Measurements from ENCODE around the gene TYW5.

The TYW5 gene, protein sequence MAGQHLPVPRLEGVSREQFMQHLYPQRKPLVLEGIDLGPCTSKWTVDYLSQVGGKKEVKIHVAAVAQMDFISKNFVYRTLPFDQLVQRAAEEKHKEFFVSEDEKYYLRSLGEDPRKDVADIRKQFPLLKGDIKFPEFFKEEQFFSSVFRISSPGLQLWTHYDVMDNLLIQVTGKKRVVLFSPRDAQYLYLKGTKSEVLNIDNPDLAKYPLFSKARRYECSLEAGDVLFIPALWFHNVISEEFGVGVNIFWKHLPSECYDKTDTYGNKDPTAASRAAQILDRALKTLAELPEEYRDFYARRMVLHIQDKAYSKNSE

DNA sequence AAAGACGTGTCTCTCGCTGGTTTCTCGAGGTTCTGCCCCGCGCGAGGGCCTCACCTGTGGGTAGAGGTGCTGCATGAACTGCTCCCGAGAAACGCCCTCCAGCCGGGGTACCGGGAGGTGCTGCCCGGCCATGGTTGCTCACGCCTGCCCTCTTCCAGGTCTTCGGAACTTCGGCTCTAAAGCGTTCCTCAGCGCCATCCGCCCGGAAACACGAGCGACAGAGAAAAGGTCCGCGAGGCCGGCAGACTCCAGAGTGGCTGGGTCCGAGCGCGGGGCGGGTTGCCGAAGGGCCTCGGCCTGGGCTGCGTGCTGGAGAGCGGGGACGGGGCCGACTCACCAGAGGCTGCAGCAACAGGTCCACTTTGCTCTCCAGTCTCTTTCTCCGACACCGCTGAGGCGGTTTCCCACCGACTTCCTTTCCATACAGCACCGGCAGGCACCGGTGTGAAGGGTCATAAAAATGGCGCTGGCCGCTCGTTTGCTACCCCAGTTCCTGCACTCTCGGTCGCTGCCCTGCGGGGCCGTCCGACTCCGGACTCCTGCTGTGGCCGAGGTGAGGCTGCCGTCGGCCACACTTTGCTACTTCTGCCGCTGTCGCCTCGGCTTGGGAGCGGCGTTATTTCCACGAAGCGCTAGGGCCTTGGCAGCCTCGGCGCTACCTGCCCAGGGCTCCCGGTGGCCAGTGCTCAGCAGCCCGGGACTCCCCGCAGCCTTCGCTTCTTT lies at the start of gene TYW5, which contains the start of gene MAIP1:
Gene TYW5 (minus strand): TSS at position 153 of the 723 bp plus-strand sequence. CDS start 21 bp downstream, at position 132.
Gene MAIP1 (plus strand): TSS at position 244 of the 723 bp plus-strand sequence. CDS start 217 bp downstream, at position 461.
- Histone ChIP-seq H3K4me1 (ENCODE audit: insufficient read depth, low read length) (peaks cover 3% of the 10 kb centered on the region; the same call in 1 of the 2 replicates), H3K36me3 (ENCODE audit: insufficient read depth, low read length) (no peaks in the 10 kb centered on the region; the same call in 1 of the 2 replicates), H3K9me3 (ENCODE audit: control insufficient read depth, insufficient read depth, low read length) (no peaks in the 10 kb centered on the region), H3K9ac (ENCODE audit: low read depth, low read length) (peak within 1 kb of the TSS; percentile 88)

DNA sequence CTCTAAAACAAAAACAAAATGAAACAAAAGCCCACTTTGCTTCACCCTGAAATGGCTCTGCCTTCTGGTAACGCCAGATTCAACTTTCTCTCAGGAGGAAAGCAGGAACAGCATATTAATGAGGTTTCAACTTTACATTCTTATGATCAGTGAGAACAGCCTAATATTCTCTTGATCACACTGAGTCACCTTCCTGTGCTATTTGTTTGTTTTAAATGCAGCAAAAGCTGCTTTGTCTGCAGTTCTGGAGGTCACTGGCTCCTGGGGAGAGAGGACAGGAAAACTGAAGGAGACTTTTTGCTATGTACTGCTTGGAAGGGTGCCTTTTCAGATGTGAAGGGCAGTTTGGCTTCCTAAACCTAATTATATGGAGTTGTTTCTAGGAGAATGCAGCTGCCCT lies 48.2 kb upstream of the TYW5 start:
- Histone ChIP-seq H3K9me3 (ENCODE audit: control insufficient read depth, insufficient read depth, low read length) (no peaks in the 10 kb centered on the region), H3K36me3 (ENCODE audit: insufficient read depth, low read length) (no peaks in the 10 kb centered on the region), H3K4me1 (ENCODE audit: insufficient read depth, low read length) (peaks cover 24% of the 10 kb centered on the region), H3K9ac (ENCODE audit: low read depth, low read length) (no peak overlapping the region)

DNA sequence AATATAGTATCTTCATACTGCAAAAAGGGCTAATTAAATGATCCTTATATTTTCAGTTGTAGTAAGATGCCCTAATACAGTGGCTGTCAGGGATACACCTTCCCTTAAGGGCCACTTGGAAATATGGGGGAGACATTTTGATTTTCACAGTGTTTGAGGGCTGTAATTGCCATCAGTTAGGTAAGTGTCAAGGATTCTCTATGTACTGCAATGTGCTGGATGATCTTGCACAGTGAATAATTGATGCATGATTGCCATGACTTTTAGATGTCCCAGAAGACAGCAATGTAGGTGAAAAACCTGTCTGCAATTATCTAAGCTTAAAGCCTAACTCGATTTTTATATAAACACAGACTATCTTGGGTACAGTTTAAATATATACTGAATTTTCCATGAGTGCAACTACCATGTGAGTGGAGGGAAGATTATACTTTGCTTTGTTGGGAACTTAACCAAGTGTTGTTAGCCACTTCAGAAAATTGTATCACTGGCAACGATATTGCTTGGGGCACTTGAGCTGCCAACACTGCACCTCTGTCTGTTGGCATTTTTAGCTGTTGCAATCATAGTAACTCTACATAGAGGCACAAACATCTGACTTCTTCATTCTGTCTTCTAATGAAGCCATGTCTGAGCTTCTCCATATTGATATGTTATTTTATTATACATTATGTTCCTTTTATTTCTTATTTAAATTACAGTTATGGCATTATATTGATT lies 45.3 kb upstream of the TYW5 start:
- H3K4me1 ChIP-seq (ENCODE audit: insufficient read depth, low read length), result peaks cover 24% of the 10 kb centered on the region
- H3K9me3 ChIP-seq (ENCODE audit: control insufficient read depth, insufficient read depth, low read length), result no peaks in the 10 kb centered on the region
- H3K36me3 ChIP-seq (ENCODE audit: insufficient read depth, low read length), result no peaks in the 10 kb centered on the region
- H3K9ac ChIP-seq (ENCODE audit: low read depth, low read length), result no peak overlapping the region

DNA sequence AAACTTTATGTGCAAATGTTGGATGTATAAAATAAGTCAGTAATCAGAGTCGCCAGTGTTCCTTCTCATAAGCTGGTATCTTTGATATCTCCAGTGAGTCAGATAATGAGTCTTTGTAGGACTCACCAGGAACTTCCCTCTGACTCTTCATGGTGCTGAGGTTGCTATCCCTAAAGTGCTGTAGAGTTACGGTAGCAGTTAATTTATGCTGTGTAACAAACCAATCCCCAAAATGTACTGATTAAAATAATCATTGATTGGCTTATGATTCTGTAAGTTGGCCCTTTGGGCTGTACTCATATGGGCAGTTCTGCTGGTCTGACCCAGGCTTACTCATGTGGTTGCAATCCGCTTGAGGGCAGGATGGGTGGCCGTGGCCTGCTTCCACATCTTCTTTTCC lies 43.9 kb upstream of the TYW5 start:
- peaks cover 15% of the 10 kb centered on the region; the same call in 1 of the 2 replicates for H3K4me1 ChIP-seq (ENCODE audit: insufficient read depth, low read length)
- H3K36me3 ChIP-seq (ENCODE audit: insufficient read depth, low read length), result no peaks in the 10 kb centered on the region
- H3K9ac ChIP-seq (ENCODE audit: low read depth, low read length), result no peak overlapping the region

DNA sequence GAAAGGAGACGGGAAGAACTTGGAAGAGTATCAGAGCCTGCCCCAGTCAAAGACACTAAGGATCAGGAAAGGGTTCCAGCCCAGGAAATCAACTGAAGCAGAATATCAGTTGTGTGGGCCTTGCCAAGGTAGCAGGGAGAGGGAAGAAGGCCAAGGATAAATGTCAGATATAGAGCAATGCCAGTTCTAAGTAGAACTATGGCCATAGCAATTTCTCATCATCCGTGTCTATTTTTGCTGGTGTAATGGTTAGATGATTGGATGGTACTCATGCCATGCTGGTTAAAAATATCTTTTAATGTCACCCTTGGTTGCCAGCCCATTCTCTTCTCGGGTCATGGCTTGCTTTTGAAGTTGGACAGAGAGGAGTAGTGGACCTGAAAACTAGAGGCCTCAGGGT lies 42.0 kb upstream of the TYW5 start:
- Histone ChIP-seq H3K36me3 (ENCODE audit: insufficient read depth, low read length) (no peaks in the 10 kb centered on the region), H3K9me3 (ENCODE audit: control insufficient read depth, insufficient read depth, low read length) (no peaks in the 10 kb centered on the region), H3K4me1 (ENCODE audit: insufficient read depth, low read length) (no peaks in the 10 kb centered on the region), H3K9ac (ENCODE audit: low read depth, low read length) (no peak overlapping the region)

More for the DNA sequence above, 43.9 kb upstream of the TYW5 start:
- H3K9me3 ChIP-seq (ENCODE audit: control insufficient read depth, insufficient read depth, low read length), result no peaks in the 10 kb centered on the region

DNA sequence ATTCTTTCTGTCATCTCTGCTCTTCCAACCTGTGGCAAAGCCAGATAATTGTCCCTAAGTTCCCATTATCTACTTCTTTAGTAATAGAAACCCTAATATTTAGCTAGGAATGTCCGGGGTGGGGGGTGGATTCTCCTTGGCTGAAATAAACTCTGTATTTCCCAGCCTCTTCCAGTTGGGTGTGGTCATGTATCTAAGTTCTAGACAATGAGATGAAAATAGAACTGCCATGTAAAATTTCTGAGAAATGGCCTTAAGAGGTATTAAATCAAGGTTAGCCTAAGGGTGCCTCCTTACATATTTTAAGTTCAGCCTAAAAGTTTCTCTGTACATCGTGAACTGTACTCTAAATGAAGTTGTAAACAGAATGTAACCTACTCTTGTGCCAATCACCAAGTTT lies 39.6 kb upstream of the TYW5 start:
- no peaks in the 10 kb centered on the region for H3K9me3 ChIP-seq (ENCODE audit: control insufficient read depth, insufficient read depth, low read length)
- no peak overlapping the region for H3K9ac ChIP-seq (ENCODE audit: low read depth, low read length)
- H3K36me3 ChIP-seq (ENCODE audit: insufficient read depth, low read length), result no peaks in the 10 kb centered on the region
- no peaks in the 10 kb centered on the region for H3K4me1 ChIP-seq (ENCODE audit: insufficient read depth, low read length)

DNA sequence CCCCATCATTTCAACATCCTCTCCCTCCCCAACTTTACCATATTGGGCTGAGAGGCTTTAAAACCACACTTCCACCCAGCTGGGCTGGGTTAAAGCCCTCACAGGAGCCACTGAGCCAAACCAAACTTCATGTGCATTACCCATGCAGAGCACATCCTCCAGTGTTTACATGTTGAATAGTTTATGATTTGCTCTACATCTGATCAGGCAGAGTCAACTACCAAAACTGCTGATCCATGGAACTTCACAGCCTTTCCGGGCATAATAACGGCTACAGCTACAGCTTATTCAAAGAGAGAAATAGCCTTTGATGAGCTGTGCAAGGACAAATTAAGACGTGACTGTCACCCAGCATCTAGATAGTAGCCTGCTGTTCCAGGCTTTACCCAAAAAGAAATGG lies 39.1 kb upstream of the TYW5 start:
- Histone ChIP-seq H3K36me3 (ENCODE audit: insufficient read depth, low read length) (no peaks in the 10 kb centered on the region), H3K9ac (ENCODE audit: low read depth, low read length) (no peak overlapping the region), H3K9me3 (ENCODE audit: control insufficient read depth, insufficient read depth, low read length) (no peaks in the 10 kb centered on the region), H3K4me1 (ENCODE audit: insufficient read depth, low read length) (no peaks in the 10 kb centered on the region)

DNA sequence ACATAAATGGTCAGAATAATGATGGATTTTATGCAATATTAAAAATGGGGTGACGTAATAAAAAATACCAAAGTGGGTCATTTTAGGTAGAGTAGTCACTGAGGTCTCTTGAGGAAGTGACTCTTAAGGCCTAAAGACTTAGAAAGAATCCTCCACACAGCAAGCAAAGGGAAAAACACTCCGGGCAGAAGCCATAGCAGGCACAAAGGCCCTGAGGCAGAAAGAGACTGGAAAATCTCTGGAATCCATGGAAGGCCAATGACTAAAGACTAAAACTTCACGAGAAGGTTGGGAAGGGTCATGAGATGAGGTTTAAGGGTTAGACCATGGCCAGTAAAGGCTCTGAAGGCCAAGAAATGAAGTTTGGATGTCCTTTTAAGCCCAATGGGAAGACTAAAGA lies 37.0 kb upstream of the TYW5 start:
- no peaks in the 10 kb centered on the region for H3K9me3 ChIP-seq (ENCODE audit: control insufficient read depth, insufficient read depth, low read length)
- no peak overlapping the region for H3K9ac ChIP-seq (ENCODE audit: low read depth, low read length)
- no peaks in the 10 kb centered on the region for H3K36me3 ChIP-seq (ENCODE audit: insufficient read depth, low read length)
- H3K4me1 ChIP-seq (ENCODE audit: insufficient read depth, low read length), result peaks cover 13% of the 10 kb centered on the region

DNA sequence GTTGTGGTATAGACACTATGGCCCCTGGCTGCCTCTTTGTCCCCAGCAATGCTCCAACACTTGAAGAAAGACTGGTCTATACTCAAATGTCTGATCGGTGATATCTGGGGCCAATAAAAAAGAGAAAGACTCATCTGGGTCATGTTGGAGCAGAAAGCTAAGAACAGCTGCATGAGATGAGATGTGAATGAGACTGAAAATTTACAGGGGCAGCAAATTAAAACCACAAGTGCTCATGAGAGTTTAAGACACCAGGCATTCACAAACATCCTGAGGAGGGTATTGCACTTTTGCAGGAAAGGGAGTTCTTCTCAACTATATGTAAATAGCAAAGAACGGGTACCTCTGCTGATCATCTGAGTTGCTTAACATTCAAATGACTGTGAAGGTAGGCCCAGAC lies 36.4 kb upstream of the TYW5 start:
- no peak overlapping the region for H3K9ac ChIP-seq (ENCODE audit: low read depth, low read length)
- H3K4me1 ChIP-seq (ENCODE audit: insufficient read depth, low read length), result peaks cover 14% of the 10 kb centered on the region
- no peaks in the 10 kb centered on the region for H3K36me3 ChIP-seq (ENCODE audit: insufficient read depth, low read length)
- no peaks in the 10 kb centered on the region for H3K9me3 ChIP-seq (ENCODE audit: control insufficient read depth, insufficient read depth, low read length)

DNA sequence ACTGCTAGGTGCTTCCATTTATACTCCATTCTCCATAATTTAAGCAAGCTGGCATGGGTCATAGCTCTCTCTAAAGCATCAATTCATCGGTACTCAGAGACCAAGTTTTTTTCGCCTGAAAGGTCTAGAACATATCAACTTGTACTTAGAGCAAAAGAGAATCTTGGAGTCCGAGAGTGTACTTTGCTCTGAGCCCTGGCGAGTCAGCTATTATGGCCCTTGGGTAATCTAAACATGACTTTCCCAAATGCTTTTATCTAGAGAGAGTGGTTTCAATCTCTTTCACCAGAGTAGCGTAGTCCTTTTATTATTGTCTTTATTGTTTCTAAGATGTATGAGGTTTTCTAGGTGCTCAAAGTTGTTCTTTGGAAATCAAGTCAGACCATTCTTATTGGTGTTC lies 34.5 kb upstream of the TYW5 start:
- Histone ChIP-seq H3K4me1 (ENCODE audit: insufficient read depth, low read length) (peaks cover 14% of the 10 kb centered on the region), H3K9ac (ENCODE audit: low read depth, low read length) (no peak overlapping the region), H3K9me3 (ENCODE audit: control insufficient read depth, insufficient read depth, low read length) (no peaks in the 10 kb centered on the region), H3K36me3 (ENCODE audit: insufficient read depth, low read length) (no peaks in the 10 kb centered on the region)

DNA sequence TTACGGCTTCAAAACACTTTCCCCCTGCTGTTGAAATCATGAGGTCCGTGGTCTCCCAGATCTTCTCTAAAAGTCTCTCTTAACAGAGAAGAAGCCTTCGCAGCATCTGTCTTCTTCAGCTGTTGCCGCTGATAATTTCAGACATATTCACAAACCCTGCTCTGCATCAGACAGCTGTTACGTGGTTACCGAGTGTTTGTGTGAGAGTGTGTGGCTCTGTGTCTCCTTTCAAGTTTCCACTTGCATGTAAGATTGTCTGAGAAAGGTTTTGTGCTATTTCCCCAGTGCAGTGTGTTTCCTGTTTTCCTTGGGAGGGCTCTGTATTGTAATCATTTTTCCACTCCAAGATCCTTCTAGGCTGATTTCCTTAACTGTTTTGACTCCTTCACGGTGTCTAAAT lies 32.9 kb upstream of the TYW5 start:
- H3K36me3 ChIP-seq (ENCODE audit: insufficient read depth, low read length), result no peaks in the 10 kb centered on the region
- peaks cover 28% of the 10 kb centered on the region for H3K4me1 ChIP-seq (ENCODE audit: insufficient read depth, low read length)
- H3K9me3 ChIP-seq (ENCODE audit: control insufficient read depth, insufficient read depth, low read length), result no peaks in the 10 kb centered on the region
- H3K9ac ChIP-seq (ENCODE audit: low read depth, low read length), result no peak overlapping the region

DNA sequence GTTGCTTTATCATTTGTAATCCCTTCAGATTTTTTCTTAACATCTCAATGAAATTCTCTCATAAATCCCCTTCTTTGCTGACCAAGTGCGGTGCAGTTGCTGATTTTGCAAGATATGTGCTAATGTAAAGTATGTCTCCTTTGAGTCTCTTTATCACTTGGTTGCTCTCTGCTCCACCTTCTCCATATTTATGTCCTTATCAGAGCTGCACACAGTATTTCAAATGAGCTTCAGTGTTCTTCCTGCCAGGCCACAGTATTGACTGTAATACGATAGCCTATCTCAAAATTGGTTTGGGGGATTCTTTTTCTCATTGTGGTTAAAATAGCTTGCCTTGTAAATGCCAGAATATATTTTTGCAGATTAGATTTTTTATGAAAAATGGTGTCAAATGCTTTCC lies 32.3 kb upstream of the TYW5 start:
- no peaks in the 10 kb centered on the region for H3K36me3 ChIP-seq (ENCODE audit: insufficient read depth, low read length)
- no peaks in the 10 kb centered on the region for H3K9me3 ChIP-seq (ENCODE audit: control insufficient read depth, insufficient read depth, low read length)
- H3K9ac ChIP-seq (ENCODE audit: low read depth, low read length), result no peak overlapping the region
- H3K4me1 ChIP-seq (ENCODE audit: insufficient read depth, low read length), result peaks cover 33% of the 10 kb centered on the region

DNA sequence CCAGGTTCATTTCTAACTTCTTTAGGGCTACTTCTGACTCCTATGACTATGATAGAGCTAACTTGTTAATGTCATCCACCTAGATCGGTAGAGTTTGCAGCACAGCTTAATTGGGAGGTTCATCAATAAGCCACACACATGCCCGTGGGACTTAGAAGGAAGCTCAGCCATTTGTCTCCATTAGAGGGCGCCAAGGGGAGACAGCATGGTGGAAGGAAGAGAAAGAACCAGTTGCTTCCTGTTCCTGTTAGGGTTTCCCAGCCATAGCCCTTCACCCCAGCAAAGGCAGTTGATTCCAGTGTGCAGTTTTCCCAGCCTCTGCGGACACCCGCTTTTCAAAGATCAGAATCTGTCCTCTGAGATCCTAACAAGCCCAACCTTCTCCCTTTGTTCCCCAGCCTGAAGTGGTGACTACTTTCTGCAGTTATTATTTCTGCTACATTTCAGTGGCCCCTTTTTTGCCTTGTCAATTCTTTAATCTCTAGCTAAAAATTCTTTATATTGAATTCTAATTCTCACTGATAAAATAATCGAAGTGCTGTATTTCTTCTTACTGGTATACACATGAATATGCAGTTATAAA lies 30.4 kb upstream of the TYW5 start:
- Histone ChIP-seq H3K36me3 (ENCODE audit: insufficient read depth, low read length) (no peaks in the 10 kb centered on the region), H3K9me3 (ENCODE audit: control insufficient read depth, insufficient read depth, low read length) (no peaks in the 10 kb centered on the region), H3K9ac (ENCODE audit: low read depth, low read length) (no peak overlapping the region), H3K4me1 (ENCODE audit: insufficient read depth, low read length) (peaks cover 36% of the 10 kb centered on the region)

DNA sequence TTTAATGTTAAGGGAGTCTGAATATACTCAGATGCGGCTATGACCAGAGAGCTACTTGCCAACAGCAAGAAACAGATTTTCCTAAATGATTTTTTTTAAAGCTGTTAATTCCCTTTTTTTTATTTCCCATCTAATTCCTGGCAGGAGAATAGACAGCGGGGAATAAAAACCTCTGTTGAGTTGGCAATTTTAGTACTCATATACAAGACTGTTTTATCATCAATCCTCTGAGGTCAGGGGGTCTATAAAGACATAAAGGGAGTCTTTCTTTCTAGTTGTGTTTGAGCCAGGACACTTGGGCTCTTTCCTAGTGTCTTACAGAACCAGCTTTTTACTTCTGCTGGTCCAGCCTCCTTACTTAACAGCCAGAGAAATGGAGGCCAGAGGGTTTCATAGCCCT lies 29.5 kb upstream of the TYW5 start:
- H3K9ac ChIP-seq (ENCODE audit: low read depth, low read length), result no peak overlapping the region
- H3K4me1 ChIP-seq (ENCODE audit: insufficient read depth, low read length), result peaks cover 36% of the 10 kb centered on the region
- no peaks in the 10 kb centered on the region for H3K36me3 ChIP-seq (ENCODE audit: insufficient read depth, low read length)
- no peaks in the 10 kb centered on the region for H3K9me3 ChIP-seq (ENCODE audit: control insufficient read depth, insufficient read depth, low read length)

All from ES-I3 (cell line).